H1 (cell line): Measurements from ENCODE around the gene IL26.

ENCODE experiments used
- ASH2L ChIP-seq: fragments of 200-600, 300-600 bp; sonication (generic); IDR thresholded peaks from one replicate; pipeline ENCODE4 v1.7.1; 2017; ENCODE audit warnings: low read length
- CEBPB ChIP-seq: IDR thresholded peaks from 2 replicates; pipeline ENCODE4 v1.6.1; 2012; ENCODE audit warnings: low read depth, low read length
- CHD2 ChIP-seq: IDR thresholded peaks from 2 replicates; pipeline ENCODE4 v1.6.1; 2012; ENCODE audit warnings: low read length, improper control_type of control experiment
- EZH2 ChIP-seq: fragments of 200-600 bp; sonication (generic); IDR thresholded peaks from 2 replicates; pipeline ENCODE4 v1.7.1; 2012; ENCODE audit warnings: low read depth, mild to moderate bottlenecking, moderate library complexity, low read length, inconsistent platforms; ENCODE audit not compliant: severe bottlenecking
- JUN ChIP-seq: IDR thresholded peaks from 2 replicates; pipeline ENCODE4 v1.6.1; 2011; ENCODE audit warnings: low read depth, mild to moderate bottlenecking, improper control_type of control experiment, low read length
- NRF1 ChIP-seq: IDR thresholded peaks from 2 replicates; pipeline ENCODE4 v1.6.1; 2011; ENCODE audit warnings: mild to moderate bottlenecking, low read depth, low read length, improper control_type of control experiment
- POLR2A ChIP-seq, 2 experiments: IDR thresholded peaks; 1 replicate in 1 of 2; 2 replicates in 1 of 2; pipeline ENCODE4 v1.6.1; 2011; ENCODE audit warnings: low read depth in 2 of 2, low read length in 2 of 2, mild to moderate bottlenecking in 2 of 2; ENCODE audit errors: control extremely low read depth in 1 of 2
- POLR2AphosphoS5 ChIP-seq: IDR thresholded peaks from 2 replicates; pipeline ENCODE4 v1.6.1; 2011; ENCODE audit warnings: low read depth, low read length
- SP2 ChIP-seq: IDR thresholded peaks from 2 replicates; pipeline ENCODE4 v1.6.1; 2012; ENCODE audit warnings: mild to moderate bottlenecking, low read length, inconsistent platforms
- TAF1 ChIP-seq: IDR thresholded peaks from 2 replicates; pipeline ENCODE4 v1.6.1; 2011; ENCODE audit warnings: mild to moderate bottlenecking, low read depth, low read length
- TF ChIP-seq, protein P1 (sequence below), 3 experiments: IDR thresholded peaks; 1 replicate in 2 of 3; 2 replicates in 1 of 3; pipeline versions ENCODE4 v1.5.1 to v1.6.1; 2011; ENCODE audit warnings: low read length in 3 of 3, mild to moderate bottlenecking in 3 of 3, inconsistent platforms in 2 of 3, low read depth in 1 of 3, moderate library complexity in 1 of 3; ENCODE audit not compliant: insufficient read depth in 1 of 3; ENCODE audit errors: control extremely low read depth in 1 of 3
- TF ChIP-seq, protein P2 (sequence below): IDR thresholded peaks from 2 replicates; pipeline ENCODE4 v1.6.1; 2012; ENCODE audit warnings: low read length, inconsistent platforms

DNA sequence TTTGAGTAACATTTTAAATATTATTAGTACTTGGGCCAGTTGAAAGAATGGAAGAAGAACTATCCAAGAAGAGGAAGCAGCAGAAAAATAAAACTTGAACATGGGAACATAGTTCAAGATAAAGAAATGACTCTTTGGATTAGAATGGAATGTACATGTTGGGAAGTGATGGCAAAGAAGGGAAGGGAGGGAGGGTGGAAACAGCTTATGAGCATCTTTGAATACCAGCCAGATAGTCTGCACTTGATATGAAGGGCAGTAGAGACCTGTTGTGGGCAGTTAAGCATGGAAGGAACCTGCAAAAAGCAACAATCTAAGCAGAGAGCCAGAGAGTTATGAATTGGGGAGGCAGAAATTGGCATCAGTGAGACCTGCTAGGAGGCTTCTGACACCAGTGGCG, 37.8 kb upstream of the IL26 start:
- TF ChIP-seq POLR2A (IDR thresholded peaks at IDR 0.05; ENCODE audit: control extremely low read depth in 1 of 2, low read depth in 2 of 2, low read length in 2 of 2) (no peak), JUN (no peak), NRF1 (no peak), EZH2 (no peak), TAF1 (no peak), ASH2L (no peak), CEBPB (no peak), SP2 (no peak), CHD2 (no peak), POLR2AphosphoS5 (no peak)
- TF ChIP-seq, protein P1, sequence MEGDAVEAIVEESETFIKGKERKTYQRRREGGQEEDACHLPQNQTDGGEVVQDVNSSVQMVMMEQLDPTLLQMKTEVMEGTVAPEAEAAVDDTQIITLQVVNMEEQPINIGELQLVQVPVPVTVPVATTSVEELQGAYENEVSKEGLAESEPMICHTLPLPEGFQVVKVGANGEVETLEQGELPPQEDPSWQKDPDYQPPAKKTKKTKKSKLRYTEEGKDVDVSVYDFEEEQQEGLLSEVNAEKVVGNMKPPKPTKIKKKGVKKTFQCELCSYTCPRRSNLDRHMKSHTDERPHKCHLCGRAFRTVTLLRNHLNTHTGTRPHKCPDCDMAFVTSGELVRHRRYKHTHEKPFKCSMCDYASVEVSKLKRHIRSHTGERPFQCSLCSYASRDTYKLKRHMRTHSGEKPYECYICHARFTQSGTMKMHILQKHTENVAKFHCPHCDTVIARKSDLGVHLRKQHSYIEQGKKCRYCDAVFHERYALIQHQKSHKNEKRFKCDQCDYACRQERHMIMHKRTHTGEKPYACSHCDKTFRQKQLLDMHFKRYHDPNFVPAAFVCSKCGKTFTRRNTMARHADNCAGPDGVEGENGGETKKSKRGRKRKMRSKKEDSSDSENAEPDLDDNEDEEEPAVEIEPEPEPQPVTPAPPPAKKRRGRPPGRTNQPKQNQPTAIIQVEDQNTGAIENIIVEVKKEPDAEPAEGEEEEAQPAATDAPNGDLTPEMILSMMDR (IDR thresholded peaks at IDR 0.05; ENCODE audit: control extremely low read depth in 1 of 3, insufficient read depth in 1 of 3, low read depth in 1 of 3, low read length in 3 of 3), result no peak
- TF ChIP-seq, protein P2, sequence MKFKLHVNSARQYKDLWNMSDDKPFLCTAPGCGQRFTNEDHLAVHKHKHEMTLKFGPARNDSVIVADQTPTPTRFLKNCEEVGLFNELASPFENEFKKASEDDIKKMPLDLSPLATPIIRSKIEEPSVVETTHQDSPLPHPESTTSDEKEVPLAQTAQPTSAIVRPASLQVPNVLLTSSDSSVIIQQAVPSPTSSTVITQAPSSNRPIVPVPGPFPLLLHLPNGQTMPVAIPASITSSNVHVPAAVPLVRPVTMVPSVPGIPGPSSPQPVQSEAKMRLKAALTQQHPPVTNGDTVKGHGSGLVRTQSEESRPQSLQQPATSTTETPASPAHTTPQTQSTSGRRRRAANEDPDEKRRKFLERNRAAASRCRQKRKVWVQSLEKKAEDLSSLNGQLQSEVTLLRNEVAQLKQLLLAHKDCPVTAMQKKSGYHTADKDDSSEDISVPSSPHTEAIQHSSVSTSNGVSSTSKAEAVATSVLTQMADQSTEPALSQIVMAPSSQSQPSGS, result no peak
